MM.1S (cell line): ENCODE results near the gene ETV3L.

Experiments used
- DNase-seq: peaks from one replicate; pipeline ENCODE4 v3.0.0-alpha.2; 2015
- H2AFZ ChIP-seq: fragments of 300-600 bp; sonication (generic); 2 replicates; pipeline ENCODE4 v1.6.0; 2016; ENCODE audit warnings: antibody characterized with exemption, low read length
- H3F3A ChIP-seq: fragments of 300-600 bp; sonication (generic); 2 replicates; pipeline ENCODE4 v1.6.1; 2016; ENCODE audit warnings: mild to moderate bottlenecking, antibody characterized with exemption, low read length, moderate library complexity, mixed read lengths; ENCODE audit not compliant: insufficient read depth
- H3K27ac ChIP-seq: fragments of 300-600 bp; sonication (generic); 2 replicates; pipeline ENCODE4 v1.5.1; 2016; ENCODE audit warnings: mild to moderate bottlenecking, low read length
- H3K27me3 ChIP-seq: fragments of 300-600 bp; sonication (generic); replicated peaks from 2 replicates; pipeline ENCODE4 v1.6.0; 2016; ENCODE audit warnings: low read length; ENCODE audit not compliant: insufficient read depth
- H3K36me3 ChIP-seq: fragments of 300-600 bp; sonication (generic); replicated peaks from 2 replicates; pipeline ENCODE4 v1.6.1; 2016; ENCODE audit warnings: mild to moderate bottlenecking, low read length, mixed read lengths; ENCODE audit not compliant: insufficient read depth
- H3K4me1 ChIP-seq: fragments of 300-600 bp; sonication (generic); 2 replicates; pipeline ENCODE4 v1.6.1; 2016; ENCODE audit warnings: low read length, mixed read lengths
- H3K4me2 ChIP-seq: fragments of 300-600 bp; sonication (generic); 2 replicates; pipeline ENCODE4 v1.6.0; 2016; ENCODE audit warnings: low read depth, low read length
- H3K4me3 ChIP-seq: fragments of 300-600 bp; sonication (generic); 2 replicates; pipeline ENCODE4 v1.5.1; 2016; ENCODE audit warnings: low read length, mixed read lengths
- H3K79me2 ChIP-seq: fragments of 300-600 bp; sonication (generic); 2 replicates; pipeline ENCODE4 v1.6.1; 2016; ENCODE audit warnings: mixed run types, low read length, mixed read lengths
- H3K9ac ChIP-seq: fragments of 300-600 bp; sonication (generic); 2 replicates; pipeline ENCODE4 v1.6.1; 2016; ENCODE audit warnings: low read length, mixed read lengths
- H3K9me2 ChIP-seq: fragments of 300-600 bp; sonication (generic); replicated peaks from 2 replicates; pipeline ENCODE4 v1.6.1; 2016; ENCODE audit warnings: mild to moderate bottlenecking, low read length, mixed read lengths; ENCODE audit not compliant: insufficient read depth
- H3K9me3 ChIP-seq: fragments of 300-600 bp; sonication (generic); replicated peaks from 2 replicates; pipeline ENCODE4 v1.6.1; 2016; ENCODE audit warnings: mild to moderate bottlenecking, low read length, mixed read lengths; ENCODE audit not compliant: insufficient read depth
- H4K20me1 ChIP-seq: fragments of 300-600 bp; sonication (generic); 2 replicates; pipeline ENCODE4 v1.6.1; 2016; ENCODE audit warnings: mild to moderate bottlenecking, low read length, moderate library complexity, mixed read lengths; ENCODE audit not compliant: insufficient read depth
- CTCF ChIP-seq: fragments of 300-600 bp; sonication (generic); IDR thresholded peaks from 2 replicates; pipeline ENCODE4 v1.5.1; 2016; ENCODE audit warnings: antibody characterized with exemption, low read length, mixed read lengths
- EZH2 ChIP-seq: fragments of 300-600 bp; sonication (generic); optimal IDR thresholded peaks from 2 replicates; pipeline ENCODE3; 2017; ENCODE audit warnings: low read depth, mild to moderate bottlenecking, antibody characterized with exemption, low read length, mixed read lengths
- EZH2phosphoT487 ChIP-seq: fragments of 300-600 bp; sonication (generic); IDR thresholded peaks from 2 replicates; pipeline ENCODE4 v1.6.1; 2018; ENCODE audit warnings: antibody characterized with exemption, low read length

The ETV3L gene

DNA sequence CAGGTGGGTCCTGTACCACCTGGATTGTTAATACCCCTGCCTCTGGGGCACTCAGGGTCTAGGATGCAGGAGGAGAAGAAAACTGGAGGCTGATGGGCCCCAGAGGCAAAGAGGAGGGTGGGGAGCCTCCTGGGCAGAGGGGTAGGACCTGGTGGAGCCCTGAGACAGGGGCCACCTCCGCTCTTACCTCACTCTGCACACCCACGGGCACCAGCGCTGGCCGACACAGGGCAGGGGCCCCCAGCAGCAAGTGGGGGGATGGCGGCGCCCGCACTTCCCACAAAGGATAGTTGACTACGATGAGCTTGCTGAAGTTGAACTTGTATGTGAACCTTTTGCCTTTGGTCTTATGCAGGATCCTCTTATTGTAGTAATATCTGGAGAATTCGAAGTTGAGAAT lies 1.1 kb downstream of the ETV3L start:
- Histone ChIP-seq H3K27ac (no peak overlapping the region), H3K27me3 (no peaks in the 10 kb centered on the region), H3K79me2 (no peaks in the 10 kb centered on the region), H3K36me3 (no peaks in the 10 kb centered on the region), H2AFZ (no peak overlapping the region), H3K9me3 (no peaks in the 10 kb centered on the region), H3K4me1 (no peaks in the 10 kb centered on the region), H3K4me2 (no peak overlapping the region), H3K9ac (no peak overlapping the region), H3K4me3 (no peak overlapping the region), H3K9me2 (no peaks in the 10 kb centered on the region), H3F3A (no peaks in the 10 kb centered on the region), H4K20me1 (no peaks in the 10 kb centered on the region)
- TF ChIP-seq CTCF (no peak), EZH2phosphoT487 (no peak), EZH2 (no peak)
- no peak for DNase-seq

- no peaks in the 10 kb centered on the region for H3K79me2 ChIP-seq
- no peak overlapping the region for H3K4me3 ChIP-seq
- H3K36me3 ChIP-seq, result no peaks in the 10 kb centered on the region
- no peaks in the 10 kb centered on the region for H3K4me1 ChIP-seq
- no peaks in the 10 kb centered on the region for H4K20me1 ChIP-seq
- no peak overlapping the region for H3K27ac ChIP-seq
- H3K9me2 ChIP-seq, result no peaks in the 10 kb centered on the region
- no peaks in the 10 kb centered on the region for H3K9me3 ChIP-seq
- no peak overlapping the region for H3K9ac ChIP-seq
- DNase-seq, result no peak
- no peaks in the 10 kb centered on the region for H3K27me3 ChIP-seq
- no peaks in the 10 kb centered on the region for H3F3A ChIP-seq
- H3K4me2 ChIP-seq, result no peak overlapping the region
- no peak overlapping the region for H2AFZ ChIP-seq
- TF ChIP-seq CTCF (no peak), EZH2 (no peak), EZH2phosphoT487 (no peak)
Observed at GRCh38 chr1:157097692-157098091, 1.9 kb downstream of the ETV3L start.

- Histone ChIP-seq H3K4me2 (no peak overlapping the region), H3K9ac (no peak overlapping the region), H2AFZ (no peak overlapping the region), H3F3A (no peaks in the 10 kb centered on the region), H3K9me3 (no peaks in the 10 kb centered on the region), H3K27ac (no peak overlapping the region), H4K20me1 (no peaks in the 10 kb centered on the region), H3K79me2 (no peaks in the 10 kb centered on the region), H3K9me2 (no peaks in the 10 kb centered on the region), H3K27me3 (no peaks in the 10 kb centered on the region), H3K4me1 (no peaks in the 10 kb centered on the region), H3K36me3 (no peaks in the 10 kb centered on the region), H3K4me3 (no peak overlapping the region)
- TF ChIP-seq EZH2phosphoT487, result no peak
- no peak for TF ChIP-seq EZH2
- no peak for TF ChIP-seq CTCF
- no peak for DNase-seq
Observed at GRCh38 chr1:157096881-157097280, 2.7 kb downstream of the ETV3L start.

- Histone ChIP-seq H3K9me3 (no peaks in the 10 kb centered on the region), H4K20me1 (no peaks in the 10 kb centered on the region), H3K79me2 (no peaks in the 10 kb centered on the region), H3K4me1 (no peaks in the 10 kb centered on the region), H3K9me2 (no peaks in the 10 kb centered on the region), H3K9ac (no peak overlapping the region), H3K36me3 (no peaks in the 10 kb centered on the region), H2AFZ (no peak overlapping the region), H3F3A (no peaks in the 10 kb centered on the region), H3K4me3 (no peak overlapping the region), H3K27me3 (no peaks in the 10 kb centered on the region), H3K4me2 (no peak overlapping the region), H3K27ac (no peak overlapping the region)
- DNase-seq, result no peak
- no peak for TF ChIP-seq CTCF
- TF ChIP-seq EZH2phosphoT487, result no peak
- TF ChIP-seq EZH2, result no peak
Observed at GRCh38 chr1:157095551-157095950, 4.1 kb downstream of the ETV3L start.
